ENCODE results near the gene AUTS2.

The AUTS2 gene

DNA sequence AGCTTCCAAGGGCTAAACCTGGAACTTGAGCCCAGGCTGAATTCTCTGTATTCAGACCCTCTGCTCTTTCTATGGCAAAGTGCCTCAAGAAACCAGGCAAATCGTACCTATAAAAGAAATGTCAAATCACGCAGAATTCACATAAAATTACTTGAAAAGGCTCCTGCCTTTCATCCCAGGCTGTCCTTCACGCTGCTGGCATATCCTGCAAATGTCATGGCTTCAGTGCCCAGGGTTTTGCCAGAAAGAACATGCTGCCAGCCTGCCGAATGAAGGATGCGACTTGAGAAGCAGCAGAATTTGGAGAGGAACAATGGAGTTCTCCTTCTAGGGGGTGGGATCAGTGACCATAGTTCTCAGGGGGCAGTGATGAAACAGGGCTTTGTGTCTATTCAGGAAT, 931.2 kb downstream of the AUTS2 start:
- in situ Hi-C loops (cut with HindIII; ENCODE audit: low sequenced_read_pairs) = no loop called here
- no peak overlapping the region for H3K4me3 ChIP-seq (ENCODE audit: low read depth, low read length)
- TF ChIP-seq, protein P1, sequence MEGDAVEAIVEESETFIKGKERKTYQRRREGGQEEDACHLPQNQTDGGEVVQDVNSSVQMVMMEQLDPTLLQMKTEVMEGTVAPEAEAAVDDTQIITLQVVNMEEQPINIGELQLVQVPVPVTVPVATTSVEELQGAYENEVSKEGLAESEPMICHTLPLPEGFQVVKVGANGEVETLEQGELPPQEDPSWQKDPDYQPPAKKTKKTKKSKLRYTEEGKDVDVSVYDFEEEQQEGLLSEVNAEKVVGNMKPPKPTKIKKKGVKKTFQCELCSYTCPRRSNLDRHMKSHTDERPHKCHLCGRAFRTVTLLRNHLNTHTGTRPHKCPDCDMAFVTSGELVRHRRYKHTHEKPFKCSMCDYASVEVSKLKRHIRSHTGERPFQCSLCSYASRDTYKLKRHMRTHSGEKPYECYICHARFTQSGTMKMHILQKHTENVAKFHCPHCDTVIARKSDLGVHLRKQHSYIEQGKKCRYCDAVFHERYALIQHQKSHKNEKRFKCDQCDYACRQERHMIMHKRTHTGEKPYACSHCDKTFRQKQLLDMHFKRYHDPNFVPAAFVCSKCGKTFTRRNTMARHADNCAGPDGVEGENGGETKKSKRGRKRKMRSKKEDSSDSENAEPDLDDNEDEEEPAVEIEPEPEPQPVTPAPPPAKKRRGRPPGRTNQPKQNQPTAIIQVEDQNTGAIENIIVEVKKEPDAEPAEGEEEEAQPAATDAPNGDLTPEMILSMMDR (IDR thresholded peaks at IDR 0.05; ENCODE audit: low read depth, low read length, missing control alignments) = no peak
- DNase-seq (ENCODE audit: low read depth) = no peak

DNA sequence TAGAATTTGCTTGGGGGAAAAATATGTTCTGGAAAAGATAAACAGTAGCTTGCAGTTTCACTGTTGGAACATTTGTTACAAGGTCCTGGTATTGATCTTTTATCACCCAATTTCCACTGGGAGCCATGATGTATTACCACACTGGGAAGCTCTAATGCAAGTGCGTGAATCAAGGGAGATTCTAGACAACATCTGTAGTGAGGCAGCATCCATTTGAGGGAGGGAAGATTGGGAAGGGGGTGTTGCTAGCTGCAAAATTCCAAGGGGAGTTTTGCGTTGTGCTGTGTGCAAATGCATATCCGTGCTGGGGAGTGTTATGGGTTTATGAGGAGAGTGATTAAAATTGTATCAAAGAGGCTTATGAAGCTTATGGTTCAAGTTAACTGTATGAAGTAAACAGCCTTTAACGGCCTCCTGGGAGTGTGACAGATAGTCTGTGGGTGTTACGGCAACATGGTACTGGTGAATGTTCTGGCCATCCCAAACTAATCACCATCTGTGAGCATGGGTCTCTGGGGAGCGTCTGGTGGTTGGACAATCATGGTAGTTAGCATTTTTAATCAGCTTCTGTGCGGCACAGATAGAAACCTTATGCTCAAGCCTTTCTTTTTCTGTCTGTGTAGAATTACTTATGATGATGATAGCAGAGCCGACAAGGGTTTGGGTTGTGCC, 931.8 kb downstream of the AUTS2 start:
- H3K4me3 ChIP-seq (ENCODE audit: low read depth, low read length) = no peak overlapping the region
- in situ Hi-C loops (cut with HindIII; ENCODE audit: low sequenced_read_pairs) = loop anchor here (5.0 kb wide), 2 partner anchors 48 to 102 kb away; no protein-coding TSS in a partner anchor
- TF ChIP-seq, protein P1 (IDR thresholded peaks at IDR 0.05; ENCODE audit: low read depth, low read length, missing control alignments) = no peak
- peak; percentile 19 for DNase-seq (ENCODE audit: low read depth)

DNA sequence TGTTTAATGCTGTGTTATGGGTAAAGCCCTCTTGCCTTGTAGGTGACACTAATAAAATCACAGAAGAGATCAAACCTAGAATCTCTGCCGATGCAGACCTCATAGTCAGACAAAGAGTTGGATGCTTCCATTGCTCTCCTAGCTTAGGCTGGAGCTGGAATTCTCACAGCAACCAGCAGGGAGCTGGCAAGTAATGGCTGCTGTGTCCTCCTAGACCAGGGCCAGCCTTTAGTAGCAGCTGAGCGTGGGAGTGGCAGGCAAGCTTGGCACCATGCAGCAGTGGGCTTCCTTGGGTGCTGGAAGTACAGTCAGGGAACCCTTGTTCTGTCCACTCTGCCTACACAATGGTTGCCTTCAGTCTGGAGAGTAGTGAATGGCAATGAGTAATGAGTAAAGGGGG, 935.3 kb downstream of the AUTS2 start:
- in situ Hi-C loops (cut with HindIII; ENCODE audit: low sequenced_read_pairs) = loop anchor here (5.0 kb wide), 2 partner anchors 51 to 99 kb away; no protein-coding TSS in a partner anchor
- TF ChIP-seq, protein P1 (IDR thresholded peaks at IDR 0.05; ENCODE audit: low read depth, low read length, missing control alignments) = no peak
- DNase-seq (ENCODE audit: low read depth) = no peak
- no peak overlapping the region for H3K4me3 ChIP-seq (ENCODE audit: low read depth, low read length)

DNA sequence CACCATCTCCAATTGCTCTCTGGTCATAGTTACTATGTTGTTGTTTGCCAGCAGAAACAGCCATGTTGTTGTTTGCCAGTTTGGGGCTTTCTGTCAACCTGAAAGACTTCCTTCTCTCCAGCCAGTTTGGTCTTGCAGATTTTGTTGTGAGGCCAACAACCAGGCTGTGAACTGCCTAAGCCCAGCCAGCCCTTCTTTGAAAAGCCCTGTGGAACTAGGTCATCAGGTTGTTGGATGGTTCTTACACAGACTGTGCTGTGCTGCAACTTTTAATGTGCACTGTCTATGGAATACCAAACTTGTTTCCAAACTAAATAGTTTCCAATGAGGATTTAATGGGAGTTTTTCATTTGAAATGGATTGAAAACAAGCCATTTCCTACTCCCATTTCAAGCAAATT, 940.9 kb downstream of the AUTS2 start:
- H3K4me3 ChIP-seq (ENCODE audit: low read depth, low read length) = no peak overlapping the region

DNA sequence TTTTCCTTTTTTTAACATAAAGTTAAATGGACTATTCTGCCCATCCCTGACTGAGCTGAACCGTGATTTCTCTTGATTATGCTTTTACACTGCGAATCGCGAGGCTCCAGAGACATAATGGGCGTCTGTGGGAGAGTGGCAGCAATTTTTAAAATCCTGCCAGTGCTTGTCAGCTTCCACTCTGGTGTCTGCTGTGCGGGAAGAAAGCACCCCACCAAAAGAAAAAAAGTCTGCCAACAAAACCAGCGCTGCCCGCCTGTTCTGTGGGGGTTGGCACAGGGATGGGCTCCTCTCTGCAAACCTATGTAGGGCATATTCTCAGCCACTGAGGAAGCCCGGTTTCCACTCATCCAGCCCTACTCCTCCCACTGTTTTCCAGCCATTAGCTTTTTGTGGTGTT, 941.3 kb downstream of the AUTS2 start:
- no peak overlapping the region for H3K4me3 ChIP-seq (ENCODE audit: low read depth, low read length)
- TF ChIP-seq, protein P1 (IDR thresholded peaks at IDR 0.05; ENCODE audit: low read depth, low read length, missing control alignments) = no peak
- in situ Hi-C loops (cut with HindIII; ENCODE audit: low sequenced_read_pairs) = loop anchor here (5.0 kb wide), 1 partner anchor 53 kb away; no protein-coding TSS in a partner anchor
- DNase-seq (ENCODE audit: low read depth) = no peak

More for the DNA sequence above, 940.9 kb downstream of the AUTS2 start:
- in situ Hi-C loops (cut with HindIII; ENCODE audit: low sequenced_read_pairs) = no loop called here
- DNase-seq (ENCODE audit: low read depth) = no peak
- TF ChIP-seq, protein P1 (IDR thresholded peaks at IDR 0.05; ENCODE audit: low read depth, low read length, missing control alignments) = no peak

DNA sequence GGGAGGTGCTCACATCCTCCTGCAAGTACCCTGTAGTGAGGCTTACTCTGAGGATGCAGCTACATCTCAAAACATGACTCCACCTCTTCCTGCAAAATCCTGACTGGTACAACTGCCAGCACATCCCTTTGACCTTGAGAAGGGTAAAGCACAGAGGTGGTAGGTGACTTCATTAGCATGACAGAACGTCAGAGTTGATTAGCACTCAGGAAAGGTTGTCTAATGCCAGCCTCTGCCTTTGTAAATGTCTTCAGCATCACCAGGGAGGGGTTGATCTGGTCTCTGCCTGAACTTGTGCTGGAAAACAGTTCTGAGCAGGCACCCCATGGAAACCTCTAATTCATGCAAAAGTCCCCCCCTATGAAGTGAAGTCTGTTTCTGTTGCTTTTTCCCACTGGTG, 942.4 kb downstream of the AUTS2 start:
- DNase-seq (ENCODE audit: low read depth) = no peak
- TF ChIP-seq, protein P1 (IDR thresholded peaks at IDR 0.05; ENCODE audit: low read depth, low read length, missing control alignments) = no peak
- in situ Hi-C loops (cut with HindIII; ENCODE audit: low sequenced_read_pairs) = loop anchor here (5.0 kb wide), 1 partner anchor 52 kb away; no protein-coding TSS in a partner anchor
- H3K4me3 ChIP-seq (ENCODE audit: low read depth, low read length) = no peak overlapping the region
